GM19452 (cell line): ENCODE data around the gene TXNRD3.
"Not testable (repeated sequence)": the region's sequence is repeated elsewhere in the genome, so short reads cannot be mapped to it uniquely, and the experiment has no call there.

ENCODE experiments used
- ATAC-seq: cut with Tn5 transposase; IDR thresholded peaks from one replicate; pipeline ENCODE4 v1.9.1; 2021; ENCODE audit not compliant: unreplicated experiment

Gene TXNRD3

GRCh38 chr3:126649556-126650092, 5.3 kb downstream of the TXNRD3 start:
- no peak for ATAC-seq

- no peak for ATAC-seq
Observed at GRCh38 chr3:126646674-126647073, 8.2 kb downstream of the TXNRD3 start.

- no peak for ATAC-seq
Observed at GRCh38 chr3:126644615-126645014, 10.3 kb downstream of the TXNRD3 start.

DNA sequence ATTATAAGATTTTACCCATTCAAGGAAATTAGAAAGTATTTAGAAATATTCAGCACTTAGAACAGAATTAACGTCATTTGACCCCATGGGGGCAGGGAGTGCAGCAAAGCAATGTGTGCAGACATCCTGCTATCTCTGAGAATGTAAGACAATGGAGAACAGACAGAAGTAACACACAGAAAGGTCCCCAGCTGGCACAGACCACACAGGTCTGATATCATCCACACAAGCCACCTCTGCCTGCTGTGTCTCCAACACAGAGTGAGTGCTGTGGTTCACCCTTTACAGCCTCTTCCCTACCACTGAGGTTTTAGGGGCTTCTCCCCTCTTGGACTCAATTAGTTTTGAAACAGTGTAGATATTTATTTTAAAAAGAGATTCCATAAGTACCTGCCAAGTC, 16.1 kb downstream of the TXNRD3 start:
- ATAC-seq = no peak

DNA sequence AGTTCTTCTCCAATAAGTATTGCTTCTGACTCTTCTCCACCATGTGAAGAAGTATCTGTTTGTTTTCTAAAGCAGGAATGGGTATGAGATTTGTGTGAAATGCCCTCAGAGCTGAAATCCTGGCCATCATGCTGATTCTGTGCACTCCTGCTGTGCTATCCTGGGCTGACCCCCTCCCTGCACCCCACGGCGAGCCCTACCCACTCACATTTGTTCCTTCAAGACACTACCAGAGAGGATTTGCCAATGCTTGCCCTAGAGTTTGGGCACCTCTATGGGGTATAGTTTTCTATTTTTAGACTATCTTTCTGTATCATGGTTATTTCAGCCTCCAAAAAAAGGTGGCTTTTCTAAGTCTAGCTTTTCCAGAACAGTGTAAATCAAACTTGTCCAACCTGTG, 18.5 kb downstream of the TXNRD3 start:
- ATAC-seq = no peak

DNA sequence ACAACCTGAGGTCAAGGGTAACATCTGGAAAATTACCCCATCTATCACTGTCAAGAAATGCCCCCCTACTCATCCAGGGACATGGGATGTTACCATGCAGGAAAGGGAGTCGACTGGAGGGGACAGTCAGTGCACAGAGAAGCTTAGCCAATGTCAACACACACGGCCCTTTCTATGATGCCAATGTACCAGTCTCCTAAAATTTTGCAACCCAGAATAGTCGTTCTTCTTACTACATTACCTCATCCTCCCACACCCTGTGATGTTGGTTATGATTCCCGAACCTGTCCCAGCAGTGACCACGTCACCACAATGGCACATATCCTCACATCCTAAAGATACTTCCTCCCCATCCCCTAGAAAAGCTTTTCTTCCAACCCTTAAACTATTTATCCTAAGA, 20.1 kb downstream of the TXNRD3 start:
- no peak for ATAC-seq

- no peak for ATAC-seq
Observed at GRCh38 chr3:126630020-126630419, 24.9 kb downstream of the TXNRD3 start.

DNA sequence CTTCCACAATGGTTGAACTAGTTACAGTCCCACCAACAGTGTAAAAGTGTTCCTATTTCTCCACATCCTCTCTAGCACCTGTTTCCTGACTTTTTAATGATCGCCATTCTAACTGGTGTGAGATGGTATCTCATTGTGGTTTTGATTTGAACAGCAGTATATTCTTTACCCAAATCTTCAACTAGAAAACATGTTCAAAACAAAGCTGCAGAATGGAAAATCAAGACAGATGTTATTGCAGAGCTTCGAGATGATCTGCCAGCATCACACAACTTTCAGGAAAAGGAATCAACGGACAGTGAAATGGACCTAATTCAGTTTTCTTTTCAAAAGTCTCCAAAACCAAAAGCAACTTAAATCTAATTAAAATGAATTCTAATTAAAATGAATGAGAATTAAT, 29.2 kb downstream of the TXNRD3 start:
- ATAC-seq = not testable (repeated sequence)

- ATAC-seq = no peak
Observed at GRCh38 chr3:126622694-126623093, 32.2 kb downstream of the TXNRD3 start.

DNA sequence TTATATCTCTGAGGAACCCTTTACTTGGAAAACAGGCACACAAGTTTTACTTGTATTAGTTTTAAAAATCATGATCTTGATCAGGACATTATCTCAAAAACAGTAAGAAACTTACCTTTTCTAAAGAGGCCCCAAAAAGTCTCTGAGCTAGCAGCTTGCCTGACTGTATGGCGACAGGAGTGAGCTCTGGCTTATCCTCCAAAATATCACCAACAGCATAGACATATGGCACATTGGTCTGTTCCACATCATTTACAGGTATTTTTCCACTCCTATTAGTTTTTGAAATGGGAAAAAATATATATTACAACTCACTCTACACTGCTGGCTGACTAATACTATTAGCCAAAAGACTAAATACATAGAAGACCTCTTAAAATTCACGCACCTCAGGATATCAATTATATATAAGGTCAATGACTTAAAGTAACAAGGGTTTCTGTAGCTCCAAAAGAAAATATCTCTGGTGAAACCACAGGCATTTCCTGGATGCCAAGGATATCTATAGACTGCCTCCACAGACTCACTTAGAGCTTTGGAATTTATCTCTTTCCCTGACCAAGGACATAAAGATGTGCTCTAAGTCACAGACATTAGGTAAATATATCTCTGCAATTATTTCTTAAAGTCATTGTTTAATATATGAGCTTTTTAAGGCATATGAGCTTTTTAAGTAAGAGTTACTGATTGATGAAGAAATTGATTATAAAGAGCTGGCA, 33.1 kb downstream of the TXNRD3 start:
- no peak for ATAC-seq

DNA sequence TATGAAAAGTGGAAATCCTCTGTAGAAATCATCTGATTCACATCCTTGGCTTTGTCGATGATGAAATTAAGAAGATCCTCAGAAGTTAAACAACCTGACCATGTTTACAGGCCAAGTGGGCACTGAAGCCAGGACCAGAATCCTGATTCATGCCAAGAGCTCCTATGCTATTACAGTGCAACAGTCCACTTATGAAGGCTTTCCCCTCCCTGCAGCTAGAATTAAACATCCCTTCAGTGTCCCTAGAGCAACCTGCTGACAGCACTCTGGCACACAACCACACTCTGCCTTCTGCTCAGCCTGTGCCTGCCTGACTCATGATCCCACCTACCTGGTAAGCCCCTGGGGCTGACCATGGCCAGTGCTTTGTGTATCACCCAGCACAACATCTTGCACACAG, 33.8 kb downstream of the TXNRD3 start:
- no peak for ATAC-seq

DNA sequence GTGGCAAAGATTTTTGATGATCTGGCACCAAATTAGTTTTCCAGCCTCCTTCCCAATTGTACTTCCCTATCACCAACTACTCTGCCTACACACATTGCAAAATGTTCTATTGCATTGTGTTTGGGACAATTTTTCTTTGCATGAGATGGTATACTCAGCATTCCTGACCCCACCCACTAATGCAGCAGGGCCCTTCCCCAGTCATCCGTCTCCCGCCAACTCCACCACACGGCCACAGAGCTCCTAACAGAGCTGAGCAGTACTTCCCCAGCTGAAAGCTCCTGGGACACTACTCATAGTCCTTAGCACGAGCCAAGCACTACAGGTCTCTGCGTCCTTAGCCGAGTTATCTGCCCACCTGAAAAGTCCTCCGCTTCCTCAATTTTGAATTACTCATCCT, 34.2 kb downstream of the TXNRD3 start:
- no peak for ATAC-seq

DNA sequence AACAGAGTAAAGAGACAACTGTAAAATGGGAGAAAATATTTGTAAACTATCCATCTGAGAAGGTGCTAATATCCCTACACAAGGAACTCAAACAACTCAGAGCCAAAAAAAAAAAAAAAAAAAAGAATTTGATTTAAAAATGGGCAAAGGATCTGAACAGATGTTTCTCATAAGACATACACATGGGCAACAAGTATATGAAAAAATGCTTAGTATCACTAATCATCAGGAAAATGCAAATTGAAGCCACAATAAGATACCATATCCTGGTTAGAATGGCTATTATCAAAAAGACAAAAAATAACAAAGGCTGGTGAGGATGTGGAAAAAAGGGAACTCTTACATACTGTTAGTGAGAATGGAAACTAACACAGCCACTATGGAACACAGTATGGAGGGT, 36.2 kb downstream of the TXNRD3 start:
- ATAC-seq = no peak

GRCh38 chr3:126618021-126618420, 36.9 kb downstream of the TXNRD3 start:
- no peak for ATAC-seq

GRCh38 chr3:126617571-126617970, 37.4 kb downstream of the TXNRD3 start:
- ATAC-seq = no peak

DNA sequence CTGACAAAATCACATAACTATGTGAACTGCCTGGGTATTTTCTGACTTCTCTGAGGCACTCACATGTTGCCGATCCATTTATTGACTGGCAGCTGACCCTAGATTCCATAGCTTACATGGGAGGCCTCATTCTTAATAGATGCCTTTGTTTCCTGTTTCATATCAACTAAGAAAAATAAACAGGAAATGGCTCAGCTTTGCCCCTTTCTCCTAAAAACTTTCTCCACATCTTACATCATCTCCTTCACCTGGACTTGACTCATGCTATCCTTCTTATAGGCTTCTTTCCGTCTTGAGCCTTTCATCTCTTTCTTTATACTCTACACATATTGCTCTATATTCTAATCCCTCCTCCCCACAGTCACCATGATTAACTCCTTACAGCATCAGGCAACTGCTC, 38.0 kb downstream of the TXNRD3 start:
- no peak for ATAC-seq

DNA sequence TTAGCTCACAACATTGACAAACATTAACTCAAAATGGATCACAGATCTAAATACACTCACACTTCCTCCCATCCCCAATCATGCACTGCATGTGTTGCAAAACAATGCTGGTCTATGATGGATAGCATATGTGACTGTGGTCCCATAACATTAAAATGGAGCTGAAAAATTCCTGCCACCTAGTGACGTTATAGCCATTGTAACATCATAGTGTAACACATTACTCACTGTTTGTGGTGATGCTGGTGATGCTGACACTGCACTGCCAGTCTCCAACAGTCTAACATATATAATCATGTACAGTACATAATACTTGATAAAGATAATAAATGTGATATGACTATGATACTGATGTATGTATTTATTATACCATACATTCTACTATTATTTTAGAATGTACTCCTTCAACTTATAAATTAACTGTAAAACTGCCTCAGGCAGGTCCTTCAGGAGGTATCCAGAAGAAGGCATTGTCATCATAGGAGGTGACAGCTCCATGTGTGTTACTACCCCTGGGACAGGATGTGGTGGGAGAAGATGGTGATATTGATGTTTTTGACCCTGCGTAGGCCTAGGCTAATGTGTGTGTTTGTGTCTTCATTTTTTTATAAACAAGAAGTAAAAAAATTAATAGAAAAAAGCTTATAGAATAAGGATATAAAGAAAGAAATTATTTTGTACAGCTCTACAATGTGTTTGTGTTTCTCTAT, 41.3 kb downstream of the TXNRD3 start:
- ATAC-seq = no peak

DNA sequence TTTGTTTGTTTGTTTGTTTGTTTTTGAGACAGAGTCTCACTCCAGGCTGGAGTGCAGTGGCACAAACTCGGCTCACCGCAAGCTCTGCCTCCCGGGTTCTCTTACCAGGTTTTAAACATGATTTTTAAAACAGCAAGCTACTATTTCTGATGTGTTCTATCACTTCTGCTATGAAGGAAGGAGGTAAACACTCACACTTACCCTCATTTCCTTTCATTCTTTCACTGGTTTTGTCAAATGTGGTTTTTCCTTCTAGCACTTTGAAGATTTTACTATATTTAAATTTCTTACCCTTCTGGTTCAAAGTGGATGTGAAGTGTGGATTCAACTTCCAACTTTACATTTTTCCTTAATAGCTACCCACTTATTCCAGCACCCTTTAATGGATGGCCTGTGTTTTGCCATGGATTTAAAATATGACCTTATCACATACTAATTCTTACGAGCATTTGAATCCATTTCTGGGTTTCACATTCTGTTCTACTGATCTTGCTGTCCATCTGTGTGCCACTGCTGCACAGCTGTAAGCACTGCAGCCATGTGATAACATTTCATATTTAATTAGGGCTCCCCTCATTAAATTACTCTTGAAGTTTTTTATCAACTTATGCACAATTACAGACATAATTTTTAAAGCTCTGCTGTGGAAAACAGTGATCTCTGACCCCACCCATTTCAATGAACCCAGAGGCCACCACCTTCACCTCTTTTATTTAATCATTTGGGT, 42.3 kb downstream of the TXNRD3 start:
- no peak for ATAC-seq

DNA sequence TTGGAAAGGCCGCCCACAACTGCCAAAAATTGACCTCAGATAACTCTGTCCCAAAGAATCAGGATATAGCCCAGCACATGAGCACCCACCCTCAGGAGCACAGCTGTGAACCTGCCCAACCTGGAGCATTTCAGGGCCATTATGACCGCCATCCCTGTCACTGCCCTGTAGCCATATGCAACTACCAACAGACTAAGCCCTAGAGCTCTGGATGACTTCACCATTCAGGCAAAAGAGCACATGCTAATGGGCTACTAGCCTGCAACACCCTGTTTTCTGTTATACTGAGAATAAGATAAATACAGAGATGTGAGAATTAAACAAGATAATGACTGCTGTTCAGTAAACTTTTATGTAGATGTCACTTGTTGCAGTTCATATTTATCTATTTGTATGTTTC, 45.0 kb downstream of the TXNRD3 start:
- no peak for ATAC-seq

DNA sequence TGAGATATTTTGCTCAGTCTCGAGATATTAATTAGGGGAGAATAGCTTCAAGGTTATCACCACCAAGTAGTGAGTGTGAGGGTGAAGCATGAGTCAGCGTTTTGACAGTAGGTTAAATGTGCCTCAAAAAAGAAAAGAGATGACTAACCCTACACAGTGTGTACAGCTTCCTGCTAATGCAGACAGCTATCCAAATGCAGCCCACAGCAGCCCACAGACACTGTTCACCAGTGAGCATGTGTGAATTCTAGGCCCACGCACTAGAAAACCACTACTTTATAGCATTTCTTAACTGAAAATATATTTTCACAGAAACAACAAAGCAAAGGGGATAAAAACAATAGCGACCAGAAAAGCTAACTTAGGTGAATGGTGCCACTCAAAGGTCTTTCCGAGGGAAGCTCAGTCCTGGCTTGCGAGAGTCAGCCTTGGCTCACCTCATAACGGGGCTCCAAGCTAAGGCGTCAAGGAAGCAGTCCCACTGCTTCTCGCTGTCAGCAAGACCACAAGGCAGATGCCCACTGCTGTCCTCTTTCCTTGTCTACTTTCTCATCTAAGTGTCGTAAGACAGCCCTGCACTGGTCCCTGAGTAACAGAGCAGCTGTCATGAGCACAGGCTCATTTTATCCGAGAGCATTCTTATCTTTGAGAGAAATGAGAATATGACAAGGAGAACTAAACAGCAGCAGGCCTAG, 47.6 kb downstream of the TXNRD3 start:
- ATAC-seq = no peak

DNA sequence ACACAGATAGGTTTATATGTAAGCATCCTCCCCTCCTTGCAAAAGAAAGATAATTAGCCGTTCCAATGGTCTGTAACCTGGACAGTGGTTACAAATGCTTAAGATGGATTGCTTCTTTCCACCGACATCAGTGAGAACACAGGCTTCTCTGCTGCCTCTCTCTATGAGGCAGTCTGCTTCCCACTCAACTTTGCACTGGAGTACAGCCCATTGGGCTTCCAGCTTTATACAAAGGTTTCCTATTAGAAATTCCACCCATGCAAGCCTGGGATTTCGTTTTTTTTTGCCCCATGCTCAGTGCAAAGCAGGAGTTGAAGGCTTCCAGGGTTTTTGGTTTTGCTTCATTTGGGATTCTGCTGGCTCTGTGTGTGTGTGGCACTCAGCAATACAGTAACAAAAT, 48.9 kb downstream of the TXNRD3 start:
- no peak for ATAC-seq
